Panc1 (cell line): ENCODE measurements around the gene MAP2K1. TPM values are rescaled to one million over a fixed set of nuclear protein-coding genes. Genes with fewer than 3 reads are reported as not detected.

Source experiments
- microRNA-seq: library from miRNA; unstranded; fragments of <30 nt; microRNA quantifications from one replicate; pipeline ENCODE4 v1.1.0, GENCODE V29; 2020; ENCODE audit not compliant: unreplicated experiment
- total RNA-seq: library from RNA; stranded (reverse); gene quantifications from one replicate; pipeline ENCODE4 v1.2.1, GENCODE V29; 2021; ENCODE audit not compliant: unreplicated experiment

Gene MAP2K1
- total RNA-seq, 1 experiment from 2014 or later: 67.9 TPM

Small RNA genes lying within 50 kb of the gene (microRNA-seq; reads per million reads assigned to microRNA genes)
- gene MIR4512: 0.95 reads per million

Other genes with a start within 250 kb of the MAP2K1 start
- gene MEGF11, start 133.2 kb upstream of the MAP2K1 start, total RNA-seq: 0.95 TPM
- 31.1 TPM for gene DIS3L, start 93.3 kb upstream of the MAP2K1 start, total RNA-seq
- gene TIPIN, start 30.2 kb upstream of the MAP2K1 start, total RNA-seq: 19.7 TPM
- 36.4 TPM for gene SNAPC5, start 110.8 kb downstream of the MAP2K1 start, total RNA-seq
- gene RPL4, start 117.9 kb downstream of the MAP2K1 start, total RNA-seq: 2,268 TPM
- gene ZWILCH, start 118.4 kb downstream of the MAP2K1 start, total RNA-seq: 39.9 TPM
- gene LCTL, start 179.1 kb downstream of the MAP2K1 start, total RNA-seq: not detected